ENCODE measurements around the gene SLC30A5. TPM values are rescaled to one million over a fixed set of nuclear protein-coding genes. Genes with fewer than 3 reads are reported as not detected.

Gene SLC30A5
- total RNA-seq, 1 experiment from 2014 or later: 55.3 TPM

DNA sequence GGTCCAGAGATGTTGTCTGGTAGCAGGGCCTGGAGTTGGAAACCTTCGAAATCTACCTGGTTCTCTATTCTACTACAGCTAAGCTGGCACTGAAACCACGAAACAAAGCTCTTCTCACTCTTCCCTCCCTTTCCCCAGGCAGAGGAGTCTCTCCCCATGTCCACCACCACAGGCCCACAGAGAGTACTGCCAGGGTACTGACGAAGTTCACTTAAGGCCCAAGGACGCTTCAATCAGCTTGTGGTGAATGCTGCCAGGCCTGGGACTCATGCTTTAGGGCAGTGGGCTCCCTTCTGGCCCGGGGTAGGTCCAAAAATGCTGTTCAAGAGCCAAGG is 55.8 kb downstream of the SLC30A5 start:
- DNase-seq (no peak), ATAC-seq (no peak)
- H4K20me1 ChIP-seq (ENCODE audit: low read length): no peaks in the 10 kb centered on the region
- H3K79me2 ChIP-seq (ENCODE audit: low read length): no peaks in the 10 kb centered on the region
- H3K4me2 ChIP-seq (ENCODE audit: low read length): no peak overlapping the region
- H3K9ac ChIP-seq (ENCODE audit: low read length): no peak overlapping the region
- H3K36me3 ChIP-seq (ENCODE audit: low read depth, low read length): no peaks in the 10 kb centered on the region
- no TSS peak for BruUV-seq (replicated peaks)
- H3K27me3 ChIP-seq (ENCODE audit: low read length): no peaks in the 10 kb centered on the region
- no peaks in the 10 kb centered on the region for H3K4me1 ChIP-seq (ENCODE audit: insufficient read depth, low read length)
- intact Hi-C loops (cut with micrococcal nuclease): no loop called here
- no peak overlapping the region for H2AFZ ChIP-seq (ENCODE audit: low read length)
- no peak overlapping the region for H3K4me3 ChIP-seq (ENCODE audit: low read length)
- H3K9me3 ChIP-seq (ENCODE audit: low read length): no peaks in the 10 kb centered on the region
- no peak overlapping the region for H3K27ac ChIP-seq (ENCODE audit: low read length)
- CTCF ChIA-PET: no interaction called here
- no peaks in the 10 kb centered on the region for H3F3A ChIP-seq (ENCODE audit: low read length, unreplicated experiment)
- H3K9me2 ChIP-seq (replicated peaks; ENCODE audit: low read length): no peaks in the 10 kb centered on the region
- POLR2A ChIA-PET (ENCODE audit: unreplicated experiment): no interaction called here
- TF ChIP-seq EZH2 (IDR thresholded peaks at IDR 0.05; ENCODE audit: low read length, unreplicated experiment) (no peak), EZH2phosphoT487 (IDR thresholded peaks at IDR 0.05; ENCODE audit: borderline replicate concordance, low read length) (no peak)
- TF ChIP-seq, protein P1, sequence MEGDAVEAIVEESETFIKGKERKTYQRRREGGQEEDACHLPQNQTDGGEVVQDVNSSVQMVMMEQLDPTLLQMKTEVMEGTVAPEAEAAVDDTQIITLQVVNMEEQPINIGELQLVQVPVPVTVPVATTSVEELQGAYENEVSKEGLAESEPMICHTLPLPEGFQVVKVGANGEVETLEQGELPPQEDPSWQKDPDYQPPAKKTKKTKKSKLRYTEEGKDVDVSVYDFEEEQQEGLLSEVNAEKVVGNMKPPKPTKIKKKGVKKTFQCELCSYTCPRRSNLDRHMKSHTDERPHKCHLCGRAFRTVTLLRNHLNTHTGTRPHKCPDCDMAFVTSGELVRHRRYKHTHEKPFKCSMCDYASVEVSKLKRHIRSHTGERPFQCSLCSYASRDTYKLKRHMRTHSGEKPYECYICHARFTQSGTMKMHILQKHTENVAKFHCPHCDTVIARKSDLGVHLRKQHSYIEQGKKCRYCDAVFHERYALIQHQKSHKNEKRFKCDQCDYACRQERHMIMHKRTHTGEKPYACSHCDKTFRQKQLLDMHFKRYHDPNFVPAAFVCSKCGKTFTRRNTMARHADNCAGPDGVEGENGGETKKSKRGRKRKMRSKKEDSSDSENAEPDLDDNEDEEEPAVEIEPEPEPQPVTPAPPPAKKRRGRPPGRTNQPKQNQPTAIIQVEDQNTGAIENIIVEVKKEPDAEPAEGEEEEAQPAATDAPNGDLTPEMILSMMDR (conservative IDR thresholded peaks at IDR 0.05; ENCODE audit: low read depth, low read length): no peak

DNA sequence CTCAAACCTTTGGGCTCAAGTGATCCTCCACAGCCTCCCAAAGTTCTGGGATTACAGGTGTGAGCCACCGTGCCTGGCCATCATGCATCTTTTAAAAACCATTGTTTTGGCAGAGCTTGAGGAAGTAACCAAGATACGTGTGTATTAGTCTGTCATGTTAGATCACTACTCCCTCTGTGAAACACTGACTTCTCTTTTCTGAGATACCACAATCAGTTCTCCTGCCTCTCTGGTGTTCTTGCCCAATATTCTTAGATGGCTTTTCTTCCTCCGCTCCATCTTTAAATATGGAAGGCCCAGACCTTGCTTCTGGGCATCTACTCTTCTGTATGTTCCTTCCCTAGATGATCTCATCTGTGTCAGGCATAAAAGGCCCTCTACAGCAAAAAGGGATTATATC is 58.9 kb downstream of the SLC30A5 start:
- POLR2A ChIA-PET (ENCODE audit: unreplicated experiment): no interaction called here
- Histone ChIP-seq H3K36me3 (ENCODE audit: low read depth, low read length) (no peaks in the 10 kb centered on the region), H2AFZ (ENCODE audit: low read length) (no peak overlapping the region), H3K27ac (ENCODE audit: low read length) (no peak overlapping the region), H3F3A (ENCODE audit: low read length, unreplicated experiment) (no peaks in the 10 kb centered on the region), H3K4me2 (ENCODE audit: low read length) (no peak overlapping the region), H3K4me1 (ENCODE audit: insufficient read depth, low read length) (no peaks in the 10 kb centered on the region), H3K9ac (ENCODE audit: low read length) (no peak overlapping the region), H3K9me3 (ENCODE audit: low read length) (no peaks in the 10 kb centered on the region), H3K27me3 (ENCODE audit: low read length) (no peaks in the 10 kb centered on the region), H3K79me2 (ENCODE audit: low read length) (no peaks in the 10 kb centered on the region), H4K20me1 (ENCODE audit: low read length) (no peaks in the 10 kb centered on the region), H3K4me3 (ENCODE audit: low read length) (no peak overlapping the region), H3K9me2 (replicated peaks; ENCODE audit: low read length) (no peaks in the 10 kb centered on the region)
- no peak for ATAC-seq
- DNase-seq: no peak
- TF ChIP-seq, protein P1 (conservative IDR thresholded peaks at IDR 0.05; ENCODE audit: low read depth, low read length): no peak
- TF ChIP-seq EZH2 (IDR thresholded peaks at IDR 0.05; ENCODE audit: low read length, unreplicated experiment) (no peak), EZH2phosphoT487 (IDR thresholded peaks at IDR 0.05; ENCODE audit: borderline replicate concordance, low read length) (no peak)
- intact Hi-C loops (cut with micrococcal nuclease): no loop called here
- CTCF ChIA-PET: no interaction called here
- BruUV-seq (replicated peaks): no TSS peak

DNA sequence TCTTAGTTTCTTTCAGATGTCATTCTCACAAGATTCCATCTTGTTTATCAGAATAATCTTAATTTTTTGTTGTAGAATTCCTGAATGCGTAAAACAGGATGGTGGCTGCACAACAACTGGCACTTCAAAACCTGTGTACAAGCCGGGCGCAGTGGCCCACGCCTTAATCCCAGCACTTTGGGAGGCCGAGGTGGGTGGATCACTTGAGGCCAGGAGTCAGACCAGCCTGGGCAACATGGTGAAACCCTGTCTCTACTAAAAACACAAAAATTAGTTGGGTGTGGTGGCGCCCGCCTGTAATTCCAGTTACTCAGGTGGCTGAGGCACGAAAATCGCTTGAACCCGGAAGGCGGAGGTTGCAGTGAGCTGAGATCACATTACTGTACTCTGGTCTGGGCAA is 62.6 kb downstream of the SLC30A5 start:
- no peaks in the 10 kb centered on the region for H3K4me1 ChIP-seq (ENCODE audit: insufficient read depth, low read length)
- intact Hi-C loops (cut with micrococcal nuclease): no loop called here
- ATAC-seq: no peak

More for the DNA sequence above, 62.6 kb downstream of the SLC30A5 start:
- no peaks in the 10 kb centered on the region for H3K27me3 ChIP-seq (ENCODE audit: low read length)
- no peaks in the 10 kb centered on the region for H3K9me3 ChIP-seq (ENCODE audit: low read length)
- BruUV-seq (replicated peaks): no TSS peak
- no peak for DNase-seq
- no peak overlapping the region for H3K4me2 ChIP-seq (ENCODE audit: low read length)
- H3K36me3 ChIP-seq (ENCODE audit: low read depth, low read length): no peaks in the 10 kb centered on the region
- TF ChIP-seq EZH2 (IDR thresholded peaks at IDR 0.05; ENCODE audit: low read length, unreplicated experiment) (no peak), EZH2phosphoT487 (IDR thresholded peaks at IDR 0.05; ENCODE audit: borderline replicate concordance, low read length) (no peak)
- TF ChIP-seq, protein P1 (conservative IDR thresholded peaks at IDR 0.05; ENCODE audit: low read depth, low read length): no peak
- ChIA-PET CTCF (no interaction called here), POLR2A (ENCODE audit: unreplicated experiment) (no interaction called here)
- no peaks in the 10 kb centered on the region for H3K9me2 ChIP-seq (replicated peaks; ENCODE audit: low read length)
- no peaks in the 10 kb centered on the region for H3K79me2 ChIP-seq (ENCODE audit: low read length)
- H3K4me3 ChIP-seq (ENCODE audit: low read length): no peak overlapping the region
- H3K27ac ChIP-seq (ENCODE audit: low read length): no peak overlapping the region
- no peak overlapping the region for H2AFZ ChIP-seq (ENCODE audit: low read length)
- H3K9ac ChIP-seq (ENCODE audit: low read length): no peak overlapping the region
- H4K20me1 ChIP-seq (ENCODE audit: low read length): no peaks in the 10 kb centered on the region
- H3F3A ChIP-seq (ENCODE audit: low read length, unreplicated experiment): no peaks in the 10 kb centered on the region
